ENCODE data around the gene SGMS1.

DNA sequence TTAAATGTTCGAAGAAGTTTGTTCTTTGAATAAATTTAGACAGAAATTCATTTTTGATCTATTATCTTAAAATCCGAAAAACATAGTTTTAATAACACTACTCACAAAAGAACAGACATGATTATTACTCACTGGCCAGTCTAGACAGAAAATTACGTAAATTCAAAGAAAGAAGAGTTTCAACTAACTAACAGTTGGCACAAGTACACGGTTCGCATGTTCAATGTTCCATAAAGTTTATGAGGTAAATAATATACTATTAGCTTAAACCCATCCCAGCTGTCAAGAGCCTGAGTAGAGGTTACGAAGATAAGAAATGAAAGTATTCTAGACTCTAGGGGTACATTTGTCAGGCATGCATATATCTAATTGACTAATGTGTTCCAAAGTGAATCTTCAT is 220.7 kb downstream of the SGMS1 start:
- TF ChIP-seq, protein P1, sequence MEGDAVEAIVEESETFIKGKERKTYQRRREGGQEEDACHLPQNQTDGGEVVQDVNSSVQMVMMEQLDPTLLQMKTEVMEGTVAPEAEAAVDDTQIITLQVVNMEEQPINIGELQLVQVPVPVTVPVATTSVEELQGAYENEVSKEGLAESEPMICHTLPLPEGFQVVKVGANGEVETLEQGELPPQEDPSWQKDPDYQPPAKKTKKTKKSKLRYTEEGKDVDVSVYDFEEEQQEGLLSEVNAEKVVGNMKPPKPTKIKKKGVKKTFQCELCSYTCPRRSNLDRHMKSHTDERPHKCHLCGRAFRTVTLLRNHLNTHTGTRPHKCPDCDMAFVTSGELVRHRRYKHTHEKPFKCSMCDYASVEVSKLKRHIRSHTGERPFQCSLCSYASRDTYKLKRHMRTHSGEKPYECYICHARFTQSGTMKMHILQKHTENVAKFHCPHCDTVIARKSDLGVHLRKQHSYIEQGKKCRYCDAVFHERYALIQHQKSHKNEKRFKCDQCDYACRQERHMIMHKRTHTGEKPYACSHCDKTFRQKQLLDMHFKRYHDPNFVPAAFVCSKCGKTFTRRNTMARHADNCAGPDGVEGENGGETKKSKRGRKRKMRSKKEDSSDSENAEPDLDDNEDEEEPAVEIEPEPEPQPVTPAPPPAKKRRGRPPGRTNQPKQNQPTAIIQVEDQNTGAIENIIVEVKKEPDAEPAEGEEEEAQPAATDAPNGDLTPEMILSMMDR (IDR thresholded peaks at IDR 0.05) = no peak
- no peak for TF ChIP-seq POLR2A (IDR thresholded peaks at IDR 0.05)
- no peak for TF ChIP-seq POLR2AphosphoS5 (IDR thresholded peaks at IDR 0.05)
- no peak for TF ChIP-seq EP300 (IDR thresholded peaks at IDR 0.05; ENCODE audit: low read depth)

Data from transverse colon (tissue), 4 donors.